ENCODE measurements around the gene FRMD4A. TPM values are rescaled to one million over a fixed set of nuclear protein-coding genes. Genes with fewer than 3 reads are reported as not detected.

FRMD4A gene
- total RNA-seq, 2 donors from 2014 or later = 8.6 to 10.2 TPM

- Histone ChIP-seq H3K9me3 (no peaks in the 10 kb centered on the region), H3K9ac (ENCODE audit: low read depth in 2 of 2, low read length in 2 of 2) (no peak overlapping the region), H3K36me3 (no peaks in the 10 kb centered on the region), H3K27ac (no peak overlapping the region), H3K4me1 (no peaks in the 10 kb centered on the region), H3K4me3 (no peak overlapping the region), H3K27me3 (no peaks in the 10 kb centered on the region)
- intact Hi-C loops (cut with DNase I) = loop anchor here (10.0 kb wide), 1 partner anchor 308 kb away; no protein-coding TSS in a partner anchor
- DNase-seq = no peak
- TF ChIP-seq CTCF (IDR thresholded peaks at IDR 0.05) = no peak
Observed at GRCh38 chr10:14092799-14093198, 237.9 kb downstream of the FRMD4A start.

GRCh38 chr10:14089556-14090292 lies 241.0 kb downstream of the FRMD4A start:
- H3K9me3 ChIP-seq = no peaks in the 10 kb centered on the region
- H3K4me3 ChIP-seq = no peak overlapping the region
- no peak overlapping the region for H3K27ac ChIP-seq
- no peak overlapping the region for H3K9ac ChIP-seq (ENCODE audit: low read depth in 2 of 2, low read length in 2 of 2)
- no peak for TF ChIP-seq CTCF (IDR thresholded peaks at IDR 0.05)
- intact Hi-C loops (cut with DNase I) = loop anchor here (10.0 kb wide), 1 partner anchor 305 kb away; no protein-coding TSS in a partner anchor
- H3K27me3 ChIP-seq = no peaks in the 10 kb centered on the region
- no peaks in the 10 kb centered on the region for H3K36me3 ChIP-seq
- DNase-seq = no peak
- H3K4me1 ChIP-seq = no peaks in the 10 kb centered on the region

- Histone ChIP-seq H3K27me3 (no peaks in the 10 kb centered on the region), H3K9ac (ENCODE audit: low read depth in 2 of 2, low read length in 2 of 2) (no peak overlapping the region), H3K27ac (no peak overlapping the region), H3K36me3 (no peaks in the 10 kb centered on the region), H3K9me3 (no peaks in the 10 kb centered on the region), H3K4me1 (no peaks in the 10 kb centered on the region), H3K4me3 (no peak overlapping the region)
- no peak for DNase-seq
- no peak for TF ChIP-seq CTCF (IDR thresholded peaks at IDR 0.05)
- intact Hi-C loops (cut with DNase I) = no loop called here
Observed at GRCh38 chr10:14087566-14087965, 243.2 kb downstream of the FRMD4A start.

- TF ChIP-seq CTCF (IDR thresholded peaks at IDR 0.05) = no peak
- H3K4me1 ChIP-seq = no peaks in the 10 kb centered on the region
- no peak overlapping the region for H3K27ac ChIP-seq
- H3K27me3 ChIP-seq = no peaks in the 10 kb centered on the region
- no peaks in the 10 kb centered on the region for H3K36me3 ChIP-seq
- no peaks in the 10 kb centered on the region for H3K9me3 ChIP-seq
- intact Hi-C loops (cut with DNase I) = no loop called here
- no peak overlapping the region for H3K9ac ChIP-seq (ENCODE audit: low read depth in 2 of 2, low read length in 2 of 2)
- DNase-seq = no peak
- no peak overlapping the region for H3K4me3 ChIP-seq
Observed at GRCh38 chr10:14086596-14086995, 244.1 kb downstream of the FRMD4A start.

- intact Hi-C loops (cut with DNase I) = no loop called here
- Histone ChIP-seq H3K4me3 (no peak overlapping the region), H3K4me1 (no peaks in the 10 kb centered on the region), H3K36me3 (no peaks in the 10 kb centered on the region), H3K9ac (ENCODE audit: low read depth in 2 of 2, low read length in 2 of 2) (no peak overlapping the region), H3K27me3 (no peaks in the 10 kb centered on the region), H3K27ac (no peak overlapping the region), H3K9me3 (no peaks in the 10 kb centered on the region)
- no peak for TF ChIP-seq CTCF (IDR thresholded peaks at IDR 0.05)
- no peak for DNase-seq
Observed at GRCh38 chr10:14084875-14085274, 245.8 kb downstream of the FRMD4A start.
